SK-N-SH treated with all-trans-retinoic acid at 6 μM for 48 hours (cell line): ENCODE results near the gene AFDN.

Experiments used
- ATAC-seq: fragments of 200-7000 bp; cut with Tn5 transposase; 3 replicates; pipeline ENCODE4 v1.9.1; 2020; ENCODE audit warnings: mild to moderate bottlenecking, moderate library complexity
- ARNTL ChIP-seq: fragments of 450-650 bp; formaldehyde crosslinking; IDR thresholded peaks from 2 replicates; pipeline ENCODE4 v1.5.0; 2020; ENCODE audit warnings: low read depth, mild to moderate bottlenecking, moderate library complexity, borderline replicate concordance
- BACH2 ChIP-seq: fragments of 250-450 bp; sonication (Bioruptor Pico); IDR thresholded peaks from 2 replicates; pipeline ENCODE4 v1.9.0; 2021; ENCODE audit warnings: mild to moderate bottlenecking, borderline replicate concordance
- CSDC2 ChIP-seq: fragments of 250-450 bp; sonication (Bioruptor Pico); IDR thresholded peaks from 2 replicates; pipeline ENCODE4 v1.5.0; 2020; ENCODE audit warnings: mild to moderate bottlenecking, moderate library complexity
- GLIS3 ChIP-seq: fragments of 250-450 bp; sonication (Bioruptor Pico); IDR thresholded peaks from 2 replicates; pipeline ENCODE4 v1.5.0; 2020; ENCODE audit warnings: mild to moderate bottlenecking, moderate library complexity
- ISL1 ChIP-seq: fragments of 250-450 bp; sonication (Bioruptor Pico); IDR thresholded peaks from 2 replicates; pipeline ENCODE4 v2.1.2; 2022; ENCODE audit warnings: mild to moderate bottlenecking, moderate library complexity
- OSR1 ChIP-seq: fragments of 250-450 bp; sonication (Bioruptor Pico); IDR thresholded peaks from 2 replicates; pipeline ENCODE4 v1.8.0; 2022; ENCODE audit warnings: moderate library complexity, mild to moderate bottlenecking, inconsistent platforms
- PPARA ChIP-seq: fragments of 250-450 bp; sonication (Bioruptor Pico); IDR thresholded peaks from 2 replicates; pipeline ENCODE4 v1.5.0; 2020; ENCODE audit warnings: mild to moderate bottlenecking, borderline replicate concordance
- RARB ChIP-seq: fragments of 250-450 bp; sonication (Bioruptor Pico); IDR thresholded peaks from 2 replicates; pipeline ENCODE4 v1.8.0; 2021; ENCODE audit warnings: mild to moderate bottlenecking, moderate library complexity
- SNAI2 ChIP-seq: fragments of 250-450 bp; sonication (Bioruptor Pico); IDR thresholded peaks from 2 replicates; pipeline ENCODE4 v1.5.0; 2020; ENCODE audit warnings: mild to moderate bottlenecking, moderate library complexity
- TCF4 ChIP-seq: fragments of 250-450 bp; sonication (Bioruptor Pico); IDR thresholded peaks from 2 replicates; pipeline ENCODE4 v1.8.0; 2021; ENCODE audit warnings: mild to moderate bottlenecking, moderate library complexity, borderline replicate concordance
- TOX ChIP-seq: fragments of 250-450 bp; sonication (Bioruptor Pico); IDR thresholded peaks from 2 replicates; pipeline ENCODE4 v1.8.0; 2021; ENCODE audit warnings: mild to moderate bottlenecking, moderate library complexity, borderline replicate concordance
- ZFP3 ChIP-seq: fragments of 250-450 bp; sonication (Bioruptor Pico); IDR thresholded peaks from 2 replicates; pipeline ENCODE4 v1.5.0; 2020; ENCODE audit warnings: mild to moderate bottlenecking, moderate library complexity
- ZFP30 ChIP-seq: fragments of 450-650 bp; formaldehyde crosslinking; IDR thresholded peaks from 2 replicates; pipeline ENCODE4 v1.5.0; 2022; ENCODE audit warnings: mild to moderate bottlenecking, moderate library complexity
- ZNF70 ChIP-seq: fragments of 450-650 bp; formaldehyde crosslinking; IDR thresholded peaks from 2 replicates; pipeline ENCODE4 v1.5.0; 2020; ENCODE audit warnings: mild to moderate bottlenecking, moderate library complexity
- ZNF8 ChIP-seq: fragments of 450-650 bp; formaldehyde crosslinking; IDR thresholded peaks from 2 replicates; pipeline ENCODE4 v1.5.0; 2020; ENCODE audit warnings: mild to moderate bottlenecking, moderate library complexity
- TF ChIP-seq, protein P1 (sequence below): fragments of 250-450 bp; sonication (Bioruptor Pico); IDR thresholded peaks from 2 replicates; pipeline ENCODE4 v1.5.1; 2020; ENCODE audit warnings: low read depth, mild to moderate bottlenecking, moderate library complexity
- TF ChIP-seq, protein P2 (sequence below): fragments of 250-450 bp; sonication (Bioruptor Pico); IDR thresholded peaks from 2 replicates; pipeline ENCODE4 v1.8.0; 2020; ENCODE audit warnings: mild to moderate bottlenecking, moderate library complexity, borderline replicate concordance
- TF ChIP-seq, protein P3 (sequence below): fragments of 250-450 bp; sonication (Bioruptor Pico); IDR thresholded peaks from 2 replicates; pipeline ENCODE4 v1.5.0; 2020; ENCODE audit warnings: mild to moderate bottlenecking, moderate library complexity

Gene AFDN

DNA sequence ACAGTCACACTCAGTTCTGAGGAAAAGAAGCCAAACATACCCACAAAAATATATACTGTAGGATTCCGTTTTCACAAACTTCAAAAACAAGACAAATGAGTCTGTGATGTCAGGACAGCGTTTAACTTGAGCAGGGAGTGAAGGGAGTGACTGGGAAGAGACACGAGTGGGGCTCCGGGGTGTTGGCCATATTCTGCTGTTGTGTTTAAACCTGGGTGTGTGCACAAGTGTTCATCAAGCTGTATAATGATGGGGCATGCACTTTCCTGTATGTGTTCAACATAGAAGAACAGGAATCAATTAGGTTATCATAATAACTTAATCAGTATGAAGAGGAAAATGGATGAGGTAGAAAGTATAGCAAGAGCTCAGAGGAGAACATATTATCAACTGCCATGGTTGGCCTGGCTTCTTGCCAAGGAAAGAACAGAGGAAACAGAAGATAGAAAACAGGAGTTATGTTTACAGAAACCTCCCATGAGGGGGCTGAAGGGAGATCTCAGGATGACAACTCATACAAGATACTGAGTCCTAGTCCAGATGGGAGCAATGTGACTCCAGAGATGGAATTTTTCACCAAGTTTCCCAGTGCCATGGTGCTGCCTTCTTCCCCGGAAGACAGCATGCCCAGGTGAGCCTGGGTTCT is 15.1 kb upstream of the AFDN start:
- TF ChIP-seq SNAI2 (CRISPR knock-in tag) (no peak), OSR1 (no peak), ZNF70 (CRISPR knock-in tag) (no peak), CSDC2 (no peak), ZFP30 (CRISPR knock-in tag) (no peak), ZNF8 (CRISPR knock-in tag) (no peak), ISL1 (CRISPR knock-in tag) (no peak), PPARA (CRISPR knock-in tag) (no peak), RARB (no peak), TCF4 (CRISPR knock-in tag) (no peak), ARNTL (CRISPR knock-in tag) (no peak), GLIS3 (CRISPR knock-in tag) (no peak)
- TF ChIP-seq, protein P1, sequence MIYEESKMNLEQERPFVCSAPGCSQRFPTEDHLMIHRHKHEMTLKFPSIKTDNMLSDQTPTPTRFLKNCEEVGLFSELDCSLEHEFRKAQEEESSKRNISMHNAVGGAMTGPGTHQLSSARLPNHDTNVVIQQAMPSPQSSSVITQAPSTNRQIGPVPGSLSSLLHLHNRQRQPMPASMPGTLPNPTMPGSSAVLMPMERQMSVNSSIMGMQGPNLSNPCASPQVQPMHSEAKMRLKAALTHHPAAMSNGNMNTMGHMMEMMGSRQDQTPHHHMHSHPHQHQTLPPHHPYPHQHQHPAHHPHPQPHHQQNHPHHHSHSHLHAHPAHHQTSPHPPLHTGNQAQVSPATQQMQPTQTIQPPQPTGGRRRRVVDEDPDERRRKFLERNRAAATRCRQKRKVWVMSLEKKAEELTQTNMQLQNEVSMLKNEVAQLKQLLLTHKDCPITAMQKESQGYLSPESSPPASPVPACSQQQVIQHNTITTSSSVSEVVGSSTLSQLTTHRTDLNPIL (CRISPR knock-in tag): no peak
- TF ChIP-seq, protein P2, sequence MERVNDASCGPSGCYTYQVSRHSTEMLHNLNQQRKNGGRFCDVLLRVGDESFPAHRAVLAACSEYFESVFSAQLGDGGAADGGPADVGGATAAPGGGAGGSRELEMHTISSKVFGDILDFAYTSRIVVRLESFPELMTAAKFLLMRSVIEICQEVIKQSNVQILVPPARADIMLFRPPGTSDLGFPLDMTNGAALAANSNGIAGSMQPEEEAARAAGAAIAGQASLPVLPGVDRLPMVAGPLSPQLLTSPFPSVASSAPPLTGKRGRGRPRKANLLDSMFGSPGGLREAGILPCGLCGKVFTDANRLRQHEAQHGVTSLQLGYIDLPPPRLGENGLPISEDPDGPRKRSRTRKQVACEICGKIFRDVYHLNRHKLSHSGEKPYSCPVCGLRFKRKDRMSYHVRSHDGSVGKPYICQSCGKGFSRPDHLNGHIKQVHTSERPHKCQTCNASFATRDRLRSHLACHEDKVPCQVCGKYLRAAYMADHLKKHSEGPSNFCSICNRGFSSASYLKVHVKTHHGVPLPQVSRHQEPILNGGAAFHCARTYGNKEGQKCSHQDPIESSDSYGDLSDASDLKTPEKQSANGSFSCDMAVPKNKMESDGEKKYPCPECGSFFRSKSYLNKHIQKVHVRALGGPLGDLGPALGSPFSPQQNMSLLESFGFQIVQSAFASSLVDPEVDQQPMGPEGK (CRISPR knock-in tag): no peak
- ATAC-seq: no peak

DNA sequence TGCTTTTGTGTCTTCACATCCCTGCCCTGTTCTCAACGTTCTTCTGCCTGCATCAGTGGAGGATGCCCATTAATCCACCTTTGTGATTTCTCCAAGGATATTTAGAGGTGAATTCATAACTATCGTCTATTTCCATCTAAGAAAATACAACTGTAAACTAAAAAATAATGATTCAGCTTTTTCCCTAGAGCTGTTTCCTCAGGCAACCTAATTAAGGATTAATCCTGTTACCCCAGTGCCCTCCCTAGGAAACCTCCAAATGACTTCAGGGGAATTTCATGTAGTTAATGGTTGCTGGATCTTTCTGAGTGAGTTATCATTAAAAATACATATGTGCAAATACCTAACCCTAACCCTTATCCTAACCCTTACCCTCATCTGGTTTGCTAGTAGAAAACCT is 14.6 kb upstream of the AFDN start:
- ATAC-seq: no peak
- TF ChIP-seq, protein P1 (CRISPR knock-in tag): no peak
- TF ChIP-seq TOX (no peak), ZNF8 (CRISPR knock-in tag) (no peak), GLIS3 (CRISPR knock-in tag) (no peak), TCF4 (CRISPR knock-in tag) (no peak), RARB (no peak), BACH2 (no peak)
- TF ChIP-seq, protein P2 (CRISPR knock-in tag): no peak
- TF ChIP-seq, protein P3, sequence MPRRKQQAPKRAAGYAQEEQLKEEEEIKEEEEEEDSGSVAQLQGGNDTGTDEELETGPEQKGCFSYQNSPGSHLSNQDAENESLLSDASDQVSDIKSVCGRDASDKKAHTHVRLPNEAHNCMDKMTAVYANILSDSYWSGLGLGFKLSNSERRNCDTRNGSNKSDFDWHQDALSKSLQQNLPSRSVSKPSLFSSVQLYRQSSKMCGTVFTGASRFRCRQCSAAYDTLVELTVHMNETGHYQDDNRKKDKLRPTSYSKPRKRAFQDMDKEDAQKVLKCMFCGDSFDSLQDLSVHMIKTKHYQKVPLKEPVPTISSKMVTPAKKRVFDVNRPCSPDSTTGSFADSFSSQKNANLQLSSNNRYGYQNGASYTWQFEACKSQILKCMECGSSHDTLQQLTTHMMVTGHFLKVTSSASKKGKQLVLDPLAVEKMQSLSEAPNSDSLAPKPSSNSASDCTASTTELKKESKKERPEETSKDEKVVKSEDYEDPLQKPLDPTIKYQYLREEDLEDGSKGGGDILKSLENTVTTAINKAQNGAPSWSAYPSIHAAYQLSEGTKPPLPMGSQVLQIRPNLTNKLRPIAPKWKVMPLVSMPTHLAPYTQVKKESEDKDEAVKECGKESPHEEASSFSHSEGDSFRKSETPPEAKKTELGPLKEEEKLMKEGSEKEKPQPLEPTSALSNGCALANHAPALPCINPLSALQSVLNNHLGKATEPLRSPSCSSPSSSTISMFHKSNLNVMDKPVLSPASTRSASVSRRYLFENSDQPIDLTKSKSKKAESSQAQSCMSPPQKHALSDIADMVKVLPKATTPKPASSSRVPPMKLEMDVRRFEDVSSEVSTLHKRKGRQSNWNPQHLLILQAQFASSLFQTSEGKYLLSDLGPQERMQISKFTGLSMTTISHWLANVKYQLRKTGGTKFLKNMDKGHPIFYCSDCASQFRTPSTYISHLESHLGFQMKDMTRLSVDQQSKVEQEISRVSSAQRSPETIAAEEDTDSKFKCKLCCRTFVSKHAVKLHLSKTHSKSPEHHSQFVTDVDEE: no peak

DNA sequence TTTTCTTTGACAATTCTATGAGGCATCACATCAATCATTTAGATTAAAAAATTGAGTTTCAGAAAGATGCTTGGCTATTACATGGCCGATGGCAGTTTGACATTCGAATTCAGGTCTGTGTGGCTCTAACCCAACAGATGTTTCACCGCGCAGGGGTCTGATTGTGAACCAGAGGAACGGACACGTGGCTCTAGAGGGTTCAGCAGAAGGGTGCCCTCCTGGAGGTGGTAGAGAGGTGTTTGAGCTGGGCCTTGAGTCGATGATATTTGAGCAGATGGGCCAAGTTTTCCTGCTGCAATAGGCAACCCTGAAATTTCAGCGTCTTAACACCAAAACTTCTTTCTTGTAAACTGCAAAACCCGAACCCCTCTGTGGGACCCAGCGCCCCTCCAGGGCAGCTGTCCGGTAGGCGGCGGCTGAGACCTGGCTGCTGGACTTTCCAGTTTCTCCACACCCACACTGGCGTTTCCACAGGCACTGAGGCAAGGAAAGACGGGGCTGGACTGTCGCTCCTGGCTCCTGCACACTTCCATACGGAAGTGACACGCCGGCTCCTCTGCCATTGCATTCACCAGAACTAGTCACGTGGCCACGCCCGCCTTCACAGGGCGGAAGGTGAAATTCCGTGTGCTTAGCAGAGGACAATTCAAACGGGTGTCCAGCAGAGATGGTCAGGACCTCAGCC is 11.3 kb upstream of the AFDN start:
- no peak for TF ChIP-seq BACH2
- no peak for TF ChIP-seq ISL1 (CRISPR knock-in tag)
- TF ChIP-seq ZFP3 (CRISPR knock-in tag): no peak
- no peak for TF ChIP-seq ARNTL (CRISPR knock-in tag)
- TF ChIP-seq ZNF8 (CRISPR knock-in tag): no peak
- ATAC-seq: no peak
